HepG2 (cell line): ENCODE measurements around the gene BCAS3. TPM values are rescaled to one million over a fixed set of nuclear protein-coding genes. Genes with fewer than 3 reads are reported as not detected.

Experiments
- CEBPG ChIP-seq: IDR thresholded peaks from 2 replicates; pipeline ENCODE4 v1.6.1; 2016
- FOXA3 ChIP-seq: IDR thresholded peaks from 2 replicates; pipeline ENCODE4 v1.6.1; 2016; ENCODE audit warnings: missing genetic modification reagents, missing compliant biosample characterization
- IRF2 ChIP-seq: IDR thresholded peaks from 2 replicates; pipeline ENCODE4 v1.6.1; 2018; ENCODE audit warnings: missing genetic modification reagents, missing compliant biosample characterization
- IRF9 ChIP-seq: sonication (generic); formaldehyde crosslinking; IDR thresholded peaks from 2 replicates; pipeline ENCODE4 v1.8.0; 2022; ENCODE audit warnings: missing genetic modification reagents, mild to moderate bottlenecking, borderline replicate concordance
- PAWR ChIP-seq: sonication (generic); formaldehyde crosslinking; IDR thresholded peaks from 2 replicates; pipeline ENCODE4 v1.4.0; 2020; ENCODE audit warnings: missing genetic modification reagents, mild to moderate bottlenecking, borderline replicate concordance
- PHF20 ChIP-seq: sonication (generic); formaldehyde crosslinking; IDR thresholded peaks from 2 replicates; pipeline ENCODE4 v1.5.0; 2020; ENCODE audit warnings: mild to moderate bottlenecking, missing genetic modification reagents
- PHF21A ChIP-seq: sonication (generic); formaldehyde crosslinking; IDR thresholded peaks from 2 replicates; pipeline ENCODE4 v1.5.0; 2020; ENCODE audit warnings: mild to moderate bottlenecking, missing genetic modification reagents
- POGK ChIP-seq: sonication (generic); formaldehyde crosslinking; conservative IDR thresholded peaks from 2 replicates; pipeline ENCODE4 v1.8.0; 2022; ENCODE audit warnings: mild to moderate bottlenecking, moderate library complexity, missing genetic modification reagents
- SALL1 ChIP-seq: sonication (generic); formaldehyde crosslinking; IDR thresholded peaks from 2 replicates; pipeline ENCODE4 v1.8.0; 2022; ENCODE audit warnings: mild to moderate bottlenecking, missing genetic modification reagents
- SOX13 ChIP-seq, 3 experiments: fragments of 450-650 bp in 1 of 3; sonication (generic) in 1 of 3; formaldehyde crosslinking in 1 of 3; IDR thresholded peaks in 2 of 3; conservative IDR thresholded peaks in 1 of 3; 2 replicates each; pipeline versions ENCODE4 v1.5.0 to v1.6.1; 2016 to 2020; ENCODE audit warnings: antibody characterized with exemption in 1 of 3, mild to moderate bottlenecking in 1 of 3, missing compliant biosample characterization in 1 of 3, missing genetic modification reagents in 1 of 3, moderate library complexity in 1 of 3
- TBX2 ChIP-seq: sonication (generic); formaldehyde crosslinking; IDR thresholded peaks from 2 replicates; pipeline ENCODE4 v1.5.0; 2020; ENCODE audit warnings: missing genetic modification reagents, mild to moderate bottlenecking, borderline replicate concordance
- ZBTB4 ChIP-seq: sonication (generic); formaldehyde crosslinking; IDR thresholded peaks from 2 replicates; pipeline ENCODE4 v1.4.0; 2020; ENCODE audit warnings: missing genetic modification reagents, mild to moderate bottlenecking, borderline replicate concordance
- ZNF543 ChIP-seq: sonication (generic); formaldehyde crosslinking; IDR thresholded peaks from 2 replicates; pipeline ENCODE4 v1.4.0; 2020; ENCODE audit warnings: mild to moderate bottlenecking, missing genetic modification reagents
- ZNF614 ChIP-seq: IDR thresholded peaks from 2 replicates; pipeline ENCODE4 v1.6.1; 2018; ENCODE audit warnings: missing biosample characterization, missing genetic modification reagents, inconsistent platforms, borderline replicate concordance
- ZSCAN9 ChIP-seq: IDR thresholded peaks from 2 replicates; pipeline ENCODE4 v1.6.1; 2016; ENCODE audit warnings: borderline replicate concordance
- polyA plus RNA-seq, 8 experiments: library from polyadenylated mRNA; depleted of rRNA in 3 of 8; stranded (reverse) in 7 of 8; unstranded in 1 of 8; fragments of >200 nt; fragmentation: Illumina TruSeq in 4 of 8; extraction: Trizol in 4 of 8; gene quantifications; 2 replicates each; pipeline versions ENCODE4 v1.2.1 to v1.2.3, GENCODE V29; 2011 to 2016; ENCODE audit warnings: low read depth in 4 of 8, missing spikeins in 1 of 8, mixed read lengths in 1 of 8; ENCODE audit not compliant: insufficient read depth in 1 of 8
- total RNA-seq, 5 experiments: library from RNA; depleted of rRNA; stranded (reverse); fragments of >200 nt; fragmentation: Illumina TruSeq; extraction: Trizol; gene quantifications; 2 replicates each; pipeline ENCODE4 v1.2.3, GENCODE V29; 2016; ENCODE audit warnings: low read depth in 1 of 5
- TF ChIP-seq, protein P1 (sequence below): IDR thresholded peaks from 2 replicates; pipeline ENCODE4 v1.6.1; 2016

BCAS3 gene
- total and polyA plus RNA-seq, 2 of the 13 experiments (the other 11 are each of a cell fraction or from before 2014, with no cell fraction given): 10.7 to 11.2 TPM

DNA sequence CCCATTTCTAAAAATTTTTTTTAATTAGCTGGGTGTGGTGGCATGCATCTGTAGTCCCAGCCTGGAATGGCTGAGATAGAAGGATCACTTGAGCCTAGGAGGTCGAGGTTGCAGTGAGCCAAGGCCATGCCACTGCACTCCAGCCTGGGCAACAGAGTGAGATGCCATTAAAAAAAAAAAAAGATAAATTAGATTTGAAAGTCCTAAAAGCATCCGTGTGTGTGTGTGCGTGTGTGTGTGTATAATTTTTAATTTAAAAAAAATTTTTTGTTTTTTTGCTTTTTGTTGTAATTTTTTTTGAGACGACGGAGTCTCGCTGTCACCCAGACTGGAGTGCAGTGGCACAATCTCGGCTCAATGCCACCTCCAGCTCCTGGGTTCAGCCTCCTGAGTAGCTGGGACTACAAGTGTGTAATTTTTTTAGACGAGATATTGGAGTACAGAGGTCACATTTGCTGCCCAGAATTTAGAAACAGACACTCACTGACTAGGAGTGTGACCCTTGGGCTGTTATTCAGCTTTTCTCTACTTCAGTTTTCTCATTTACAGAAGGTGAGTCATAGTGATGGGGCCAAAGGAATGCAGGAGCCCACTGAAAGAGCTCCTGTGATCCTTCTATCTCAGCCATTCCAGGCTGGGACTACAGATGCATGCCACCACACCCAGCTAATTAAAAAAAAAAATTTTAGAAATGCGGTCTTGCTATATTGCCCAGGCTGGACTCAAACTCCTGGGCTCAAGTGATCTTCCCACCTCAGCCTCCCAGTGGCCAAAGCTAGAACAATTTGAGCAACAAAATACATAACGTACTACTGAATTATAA, 749.0 kb downstream of the BCAS3 start (continued):
- TF ChIP-seq POGK (CRISPR knock-in tag) (0 out of 2 replicates have a peak, but pooled peaks have one; percentile 30), ZSCAN9 (CRISPR knock-in tag) (peak; percentile 50; the same call in 1 of the 2 replicates), ZNF543 (CRISPR knock-in tag) (0 out of 2 replicates have a peak, but pooled peaks have one; percentile 45), SALL1 (peak; percentile 49; the same call in 1 of the 2 replicates), PHF21A (CRISPR knock-in tag) (peak; percentile 77), CEBPG (CRISPR knock-in tag) (peak; percentile 54), TBX2 (CRISPR knock-in tag) (peak; percentile 56; the same call in 1 of the 2 replicates), FOXA3 (CRISPR knock-in tag) (peak; percentile 61), SOX13 (IDR thresholded peaks at IDR 0.05) (no peak), SOX13 (CRISPR knock-in tag; conservative IDR thresholded peaks at IDR 0.05 in 1 of 2, IDR thresholded peaks at IDR 0.05 in 1 of 2) (peak in 1 of 2 experiments; percentile 51; a peak in 1 of 4 replicates), IRF9 (no peak), PAWR (CRISPR knock-in tag) (no peak), ZNF614 (peak; percentile 66), ZBTB4 (CRISPR knock-in tag) (0 out of 2 replicates have a peak, but pooled peaks have one; percentile 6), IRF2 (CRISPR knock-in tag) (peak; percentile 54; the same call in 1 of the 2 replicates), PHF20 (0 out of 2 replicates have a peak, but pooled peaks have one; percentile 35)
- TF ChIP-seq, protein P1, sequence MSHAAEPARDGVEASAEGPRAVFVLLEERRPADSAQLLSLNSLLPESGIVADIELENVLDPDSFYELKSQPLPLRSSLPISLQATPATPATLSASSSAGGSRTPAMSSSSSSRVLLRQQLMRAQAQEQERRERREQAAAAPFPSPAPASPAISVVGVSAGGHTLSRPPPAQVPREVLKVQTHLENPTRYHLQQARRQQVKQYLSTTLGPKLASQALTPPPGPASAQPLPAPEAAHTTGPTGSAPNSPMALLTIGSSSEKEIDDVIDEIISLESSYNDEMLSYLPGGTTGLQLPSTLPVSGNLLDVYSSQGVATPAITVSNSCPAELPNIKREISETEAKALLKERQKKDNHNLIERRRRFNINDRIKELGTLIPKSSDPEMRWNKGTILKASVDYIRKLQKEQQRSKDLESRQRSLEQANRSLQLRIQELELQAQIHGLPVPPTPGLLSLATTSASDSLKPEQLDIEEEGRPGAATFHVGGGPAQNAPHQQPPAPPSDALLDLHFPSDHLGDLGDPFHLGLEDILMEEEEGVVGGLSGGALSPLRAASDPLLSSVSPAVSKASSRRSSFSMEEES: 0 out of 2 replicates have a peak, but pooled peaks have one; percentile 41
